OCI-M2 (cell line): ENCODE results near the gene SLC35E3.
A peak's percentile ranks its signal among the peaks of the same experiment; 100 is the strongest.
"Not testable (repeated sequence)": the region's sequence is repeated elsewhere in the genome, so short reads cannot be mapped to it uniquely, and the experiment has no call there.

ENCODE experiments used
- DNase-seq: peaks from one replicate; lab custom pipeline; 2025; ENCODE audit not compliant: unreplicated experiment; lab: John Stamatoyannopoulos, UW

Gene SLC35E3

DNA sequence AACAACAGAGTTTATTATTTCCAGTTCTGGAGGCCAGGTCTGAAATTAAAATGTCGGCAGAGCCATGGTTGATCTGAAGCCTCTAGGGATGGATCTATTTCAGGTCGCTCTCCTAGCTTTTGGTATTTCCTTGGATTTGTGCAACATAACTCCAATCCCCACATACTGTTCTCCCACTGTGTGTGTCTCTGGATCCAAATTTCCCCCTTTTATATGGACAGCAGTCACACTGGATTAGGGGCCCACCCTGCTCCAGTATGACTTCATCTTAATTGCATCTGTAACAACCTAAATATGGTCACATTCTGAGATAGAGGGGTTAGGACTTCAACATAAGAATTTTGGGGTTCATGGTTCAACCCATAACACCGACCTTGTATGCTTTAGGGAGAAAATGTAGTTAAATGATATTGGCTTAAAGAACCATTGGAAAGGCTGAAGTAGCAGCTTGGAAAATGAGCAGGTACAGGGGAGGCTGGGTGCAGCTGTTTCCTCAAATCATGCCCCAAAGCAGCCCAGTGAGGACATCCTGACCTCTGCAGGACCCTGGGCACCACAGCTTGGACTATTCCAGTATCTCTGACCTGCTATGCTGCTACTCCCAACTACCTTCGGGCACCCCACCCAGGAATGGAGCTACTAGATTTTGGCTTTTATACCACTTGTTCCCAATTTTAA, 48.1 kb downstream of the SLC35E3 start:
- DNase-seq = no peak

- no peak for DNase-seq
Measured at GRCh38 chr12:68794653-68795251, 48.8 kb downstream of the SLC35E3 start.

GRCh38 chr12:68796399-68796798, 50.4 kb downstream of the SLC35E3 start:
- DNase-seq = no peak

DNA sequence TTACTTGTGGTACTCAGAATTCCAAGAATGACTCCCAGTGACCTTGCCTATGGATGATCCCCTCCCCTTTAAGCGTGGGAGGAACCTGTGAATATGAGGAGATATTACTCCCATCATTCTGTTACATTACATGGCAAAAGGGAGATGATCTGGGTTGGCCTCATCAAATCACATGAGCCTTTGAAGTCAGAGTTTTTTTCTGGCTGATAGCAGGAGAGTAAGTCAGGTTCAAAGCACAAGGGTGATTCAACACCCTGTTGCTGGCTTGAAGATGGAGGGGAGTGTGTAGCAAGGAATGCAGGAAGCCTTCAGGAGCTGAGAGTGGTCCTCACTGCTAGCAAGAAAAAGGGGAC, 52.9 kb downstream of the SLC35E3 start:
- DNase-seq = no peak

DNA sequence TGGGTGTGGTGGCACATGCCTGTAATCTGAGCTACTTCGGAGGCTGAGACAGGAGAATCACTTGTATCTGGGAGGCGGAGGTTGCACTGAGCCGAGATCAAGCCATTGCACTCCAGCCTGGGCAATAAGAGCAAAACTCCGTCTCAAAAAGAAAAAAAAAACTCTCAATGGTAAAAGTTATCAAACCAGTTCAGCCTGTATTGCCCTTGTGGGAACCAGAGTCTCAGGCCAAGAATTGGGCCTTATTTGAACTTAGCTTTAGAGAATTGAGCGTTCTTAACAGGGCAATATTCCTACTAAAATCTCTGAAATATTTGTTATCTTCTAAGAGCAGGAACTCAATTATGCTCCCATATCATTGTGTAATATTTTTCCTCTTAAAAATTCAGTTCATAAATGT, 54.3 kb downstream of the SLC35E3 start:
- no peak for DNase-seq

DNA sequence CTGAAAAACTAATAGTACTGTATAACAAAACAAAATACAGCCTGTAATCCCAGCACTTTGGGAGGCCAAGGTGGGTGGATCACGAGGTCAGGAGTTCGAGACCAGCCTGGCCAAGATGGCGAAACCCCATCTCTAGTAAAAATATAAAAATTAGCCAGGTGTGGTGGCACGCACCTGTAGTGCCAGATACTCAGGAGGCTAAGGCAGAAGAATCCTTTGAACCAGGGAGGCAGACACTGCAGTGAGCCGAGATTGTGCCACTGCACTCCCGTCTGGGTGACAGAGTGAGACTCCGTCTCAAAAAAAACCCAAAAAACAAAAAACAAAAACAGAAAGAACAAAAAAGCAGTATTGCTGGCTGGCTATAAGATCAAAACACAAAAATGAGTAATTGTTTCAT, 55.1 kb downstream of the SLC35E3 start:
- not testable (repeated sequence) for DNase-seq

DNA sequence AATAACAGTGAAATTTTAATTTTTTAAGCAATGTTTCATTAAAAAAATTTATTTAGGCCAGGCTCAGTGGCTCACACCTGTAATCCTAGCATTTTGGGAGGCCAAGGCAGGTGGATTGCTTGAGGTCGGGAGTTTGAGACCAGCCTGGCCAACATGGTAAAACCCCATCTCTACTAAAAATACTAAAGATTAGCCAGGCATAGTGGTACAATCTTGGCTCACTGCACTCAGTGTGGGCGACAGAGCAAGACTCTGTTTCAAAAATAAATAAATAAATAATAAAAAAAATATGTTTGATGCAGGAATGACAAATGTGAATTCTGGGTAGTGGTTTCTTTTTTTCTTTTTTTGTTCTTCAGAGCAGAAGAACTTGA, 56.4 kb downstream of the SLC35E3 start:
- not testable (repeated sequence) for DNase-seq

GRCh38 chr12:68802911-68803651, 57.1 kb downstream of the SLC35E3 start:
- not testable (repeated sequence) for DNase-seq

DNA sequence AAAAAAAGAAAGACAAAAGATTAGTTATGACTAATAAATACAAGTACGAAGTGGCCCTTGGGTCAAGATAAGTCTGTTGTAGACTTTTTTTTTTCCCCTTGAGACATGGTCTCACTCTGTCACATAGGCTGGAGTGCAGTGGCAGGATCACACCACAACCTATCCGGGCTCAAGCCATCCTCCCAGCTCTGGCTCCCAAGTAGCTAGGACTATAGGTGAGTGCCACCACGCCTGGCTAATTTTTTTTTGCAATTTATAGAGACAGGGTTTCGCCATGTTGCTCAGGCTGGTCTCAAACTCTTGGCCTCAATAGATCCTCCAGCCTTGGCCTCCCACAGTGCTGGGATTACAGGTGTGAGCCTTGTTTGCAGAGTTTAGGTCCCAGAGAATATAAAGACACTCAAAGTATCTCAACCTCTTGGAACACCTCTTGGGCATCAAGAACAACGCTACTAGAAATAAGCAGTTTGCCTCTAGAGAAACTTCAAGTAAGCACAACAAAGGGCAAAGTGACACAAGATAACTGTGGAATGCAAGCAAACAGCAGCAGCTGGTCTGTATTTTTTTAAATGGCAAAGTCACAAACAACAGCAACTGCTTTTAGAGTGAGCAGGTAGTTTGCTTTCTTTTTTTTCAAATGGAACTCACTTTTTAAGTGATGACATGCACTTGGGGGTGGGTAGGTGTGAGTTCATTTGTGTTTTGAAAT, 58.1 kb downstream of the SLC35E3 start:
- no peak for DNase-seq

- DNase-seq = no peak
Measured at GRCh38 chr12:68804657-68805591, 58.9 kb downstream of the SLC35E3 start.

- DNase-seq = no peak
Measured at GRCh38 chr12:68805592-68806120, 59.7 kb downstream of the SLC35E3 start.

DNA sequence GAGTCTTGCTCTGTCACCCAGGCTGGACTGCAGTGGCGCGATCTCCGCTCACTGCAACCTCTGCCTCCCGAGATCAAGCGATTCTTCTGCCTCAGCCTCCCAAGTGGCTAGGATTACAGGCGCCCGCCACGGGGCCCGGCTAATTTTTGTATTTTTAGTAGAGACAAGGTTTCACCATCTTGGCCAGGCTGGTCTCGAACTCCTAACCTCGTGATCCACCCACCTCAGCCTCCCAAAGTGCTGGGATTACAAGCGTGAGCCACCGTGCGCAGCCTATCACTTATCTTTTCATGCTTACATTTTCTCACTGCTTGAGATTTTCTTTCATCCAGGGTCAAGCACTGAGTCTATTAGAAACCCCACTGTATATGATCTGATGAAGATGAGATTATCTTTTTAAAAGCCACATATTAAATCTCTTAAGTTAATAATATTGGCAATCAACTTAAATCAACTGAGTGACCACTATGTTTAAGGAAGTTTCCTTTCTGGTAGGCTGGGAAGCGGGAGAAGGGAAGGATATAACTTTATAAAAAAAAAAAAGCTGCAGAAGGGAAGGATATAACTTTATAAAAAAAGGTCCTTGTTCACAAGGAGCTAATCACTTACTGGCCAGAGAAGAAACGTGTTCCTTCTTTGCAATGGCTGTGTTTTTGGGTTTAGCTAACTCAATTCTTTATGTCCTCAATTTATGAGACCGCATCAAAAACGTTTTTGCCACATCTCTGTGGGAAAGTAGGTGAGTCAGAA, 60.7 kb downstream of the SLC35E3 start:
- DNase-seq = no peak

- DNase-seq = not testable (repeated sequence)
Measured at GRCh38 chr12:68807274-68807575, 61.2 kb downstream of the SLC35E3 start.

DNA sequence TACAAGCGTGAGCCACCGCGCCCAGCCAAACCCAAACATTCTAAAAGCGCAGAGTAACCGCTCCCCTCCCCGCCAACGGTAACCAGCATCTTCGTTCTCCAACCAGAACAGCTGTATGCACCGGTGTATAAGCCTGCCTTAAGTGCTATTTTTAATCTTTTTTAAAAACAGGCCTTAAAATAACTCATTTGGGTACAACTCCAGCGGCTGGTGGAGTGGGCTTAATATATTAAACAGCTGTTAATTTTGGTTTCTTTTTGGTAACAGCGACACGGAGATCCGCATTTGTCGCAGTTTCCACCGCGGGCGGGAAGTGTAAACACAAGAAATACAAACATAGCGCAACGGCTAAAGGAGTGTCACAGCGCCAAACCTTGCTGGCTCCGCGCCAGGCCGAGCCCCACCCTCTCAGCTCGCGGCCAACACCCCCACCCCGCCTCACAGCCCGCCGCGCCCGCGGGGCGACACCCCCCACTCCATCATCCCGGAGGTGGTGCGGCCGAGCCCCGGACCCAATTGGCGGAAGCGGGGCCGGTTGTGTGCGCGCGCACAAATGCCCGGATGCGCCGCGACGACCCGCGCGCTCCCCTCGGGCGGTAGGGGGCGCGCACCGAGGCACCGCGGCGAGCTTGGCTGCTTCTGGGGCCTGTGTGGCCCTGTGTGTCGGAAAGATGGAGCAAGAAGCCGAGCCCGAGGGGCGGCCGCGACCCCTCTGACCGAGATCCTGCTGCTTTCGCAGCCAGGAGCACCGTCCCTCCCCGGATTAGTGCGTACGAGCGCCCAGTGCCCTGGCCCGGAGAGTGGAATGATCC, 61.8 kb downstream of the SLC35E3 start, which contains the start of gene MDM2:
MDM2 (plus strand) TSS at position 602 of the 812 bp plus-strand sequence. CDS start 301 bp downstream, outside the sequence.
- peak; percentile 53 for DNase-seq

DNA sequence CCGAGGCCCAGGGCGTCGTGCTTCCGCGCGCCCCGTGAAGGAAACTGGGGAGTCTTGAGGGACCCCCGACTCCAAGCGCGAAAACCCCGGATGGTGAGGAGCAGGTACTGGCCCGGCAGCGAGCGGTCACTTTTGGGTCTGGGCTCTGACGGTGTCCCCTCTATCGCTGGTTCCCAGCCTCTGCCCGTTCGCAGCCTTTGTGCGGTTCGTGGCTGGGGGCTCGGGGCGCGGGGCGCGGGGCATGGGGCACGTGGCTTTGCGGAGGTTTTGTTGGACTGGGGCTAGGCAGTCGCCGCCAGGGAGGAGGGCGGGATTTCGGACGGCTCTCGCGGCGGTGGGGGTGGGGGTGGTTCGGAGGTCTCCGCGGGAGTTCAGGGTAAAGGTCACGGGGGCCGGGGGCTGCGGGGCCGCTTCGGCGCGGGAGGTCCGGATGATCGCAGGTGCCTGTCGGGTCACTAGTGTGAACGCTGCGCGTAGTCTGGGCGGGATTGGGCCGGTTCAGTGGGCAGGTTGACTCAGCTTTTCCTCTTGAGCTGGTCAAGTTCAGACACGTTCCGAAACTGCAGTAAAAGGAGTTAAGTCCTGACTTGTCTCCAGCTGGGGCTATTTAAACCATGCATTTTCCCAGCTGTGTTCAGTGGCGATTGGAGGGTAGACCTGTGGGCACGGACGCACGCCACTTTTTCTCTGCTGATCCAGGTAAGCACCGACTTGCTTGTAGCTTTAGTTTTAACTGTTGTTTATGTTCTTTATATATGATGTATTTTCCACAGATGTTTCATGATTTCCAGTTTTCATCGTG, 62.6 kb downstream of the SLC35E3 start:
- DNase-seq = no peak

GRCh38 chr12:68809190-68810026, 63.4 kb downstream of the SLC35E3 start:
- DNase-seq = no peak

- DNase-seq = not testable (repeated sequence)
Measured at GRCh38 chr12:68810027-68810389, 64.0 kb downstream of the SLC35E3 start.
